PC-3 (cell line): ENCODE data around the gene MBD6. TPM values are rescaled to one million over a fixed set of nuclear protein-coding genes. Genes with fewer than 3 reads are reported as not detected.

Experiments
- ATAC-seq: fragments of 200-7000 bp; cut with Tn5 transposase; 2 replicates; pipeline ENCODE4 v1.9.1; 2020; ENCODE audit warnings: mild to moderate bottlenecking, moderate library complexity
- BruUV-seq: library from RNA; stranded (reverse); fragments of 400-500 nt; replicated peaks from 2 replicates; lab custom pipeline; 2021; lab: Mats Ljungman, UMichigan
- CTCF ChIA-PET: fragments of 300-600 bp; sonication (Branson Sonifier 250); formaldehyde crosslinking; loops from one replicate; lab custom pipeline; 2022; ENCODE audit warnings: antibody characterized with exemption; lab: Charles Lee
- POLR2A ChIA-PET: fragments of 300-600 bp; sonication (Branson Sonifier 250); formaldehyde crosslinking; loops from one replicate; lab custom pipeline; 2022; ENCODE audit warnings: antibody characterized with exemption; ENCODE audit not compliant: unreplicated experiment; lab: Charles Lee
- DNase-seq: peaks from one replicate; pipeline ENCODE4 v3.0.0-alpha.2; 2015
- H2AFZ ChIP-seq: fragments of 300-600 bp; sonication (generic); 2 replicates; pipeline ENCODE4 v1.6.0; 2016; ENCODE audit warnings: antibody characterized with exemption, low read length
- H3F3A ChIP-seq: fragments of 300-600 bp; sonication (generic); one replicate; pipeline ENCODE4 v1.6.0; 2017; ENCODE audit warnings: antibody characterized with exemption, low read length, control low read depth, mild to moderate bottlenecking; ENCODE audit not compliant: unreplicated experiment
- H3K27ac ChIP-seq: fragments of 300-600 bp; sonication (generic); 2 replicates; pipeline ENCODE4 v1.5.1; 2016; ENCODE audit warnings: mild to moderate bottlenecking, low read length
- H3K27me3 ChIP-seq: fragments of 300-600 bp; sonication (generic); 2 replicates; pipeline ENCODE4 v1.6.1; 2016; ENCODE audit warnings: low read length, mixed read lengths
- H3K36me3 ChIP-seq: fragments of 300-600 bp; sonication (generic); 2 replicates; pipeline ENCODE4 v1.6.1; 2016; ENCODE audit warnings: low read depth, mixed run types, low read length, mixed read lengths
- H3K4me1 ChIP-seq: fragments of 300-600 bp; sonication (generic); 2 replicates; pipeline ENCODE4 v1.5.1; 2016; ENCODE audit warnings: low read length; ENCODE audit not compliant: insufficient read depth
- H3K4me2 ChIP-seq: fragments of 300-600 bp; sonication (generic); 2 replicates; pipeline ENCODE4 v1.6.0; 2016; ENCODE audit warnings: low read length
- H3K4me3 ChIP-seq: fragments of 300-600 bp; sonication (generic); 2 replicates; pipeline ENCODE4 v1.5.1; 2016; ENCODE audit warnings: mild to moderate bottlenecking, low read length, mixed read lengths
- H3K79me2 ChIP-seq: fragments of 300-600 bp; sonication (generic); 2 replicates; pipeline ENCODE4 v1.6.1; 2017; ENCODE audit warnings: low read length, mixed read lengths
- H3K9ac ChIP-seq: fragments of 300-600 bp; sonication (generic); 2 replicates; pipeline ENCODE4 v1.6.0; 2016; ENCODE audit warnings: mild to moderate bottlenecking, low read length
- H3K9me2 ChIP-seq: fragments of 300-600 bp; sonication (generic); replicated peaks from 2 replicates; pipeline ENCODE4 v1.6.1; 2016; ENCODE audit warnings: mixed run types, low read length, mixed read lengths
- H3K9me3 ChIP-seq: fragments of 300-600 bp; sonication (generic); 2 replicates; pipeline ENCODE4 v1.6.1; 2016; ENCODE audit warnings: low read length, mixed read lengths
- H4K20me1 ChIP-seq: fragments of 300-600 bp; sonication (generic); 2 replicates; pipeline ENCODE4 v1.6.1; 2016; ENCODE audit warnings: low read length, mixed read lengths
- CTCF ChIP-seq: fragments of 300-600 bp; sonication (generic); conservative IDR thresholded peaks from 2 replicates; pipeline ENCODE4 v1.5.1; 2017; ENCODE audit warnings: antibody characterized with exemption, low read depth, mild to moderate bottlenecking, low read length
- EZH2 ChIP-seq: fragments of 300-600 bp; sonication (generic); IDR thresholded peaks from one replicate; pipeline ENCODE4 v1.6.1; 2017; ENCODE audit warnings: antibody characterized with exemption, mild to moderate bottlenecking, low read length; ENCODE audit not compliant: unreplicated experiment
- EZH2phosphoT487 ChIP-seq: fragments of 300-600 bp; sonication (generic); IDR thresholded peaks from 2 replicates; pipeline ENCODE4 v1.6.1; 2018; ENCODE audit warnings: mild to moderate bottlenecking, antibody characterized with exemption, low read length, borderline replicate concordance
- intact Hi-C: fragments of 100-400 bp; cut with micrococcal nuclease; formaldehyde crosslinking; loops from 2 replicates; pipeline ENCODE4 v1.9.0; 2023
- total RNA-seq: library from RNA; depleted of rRNA; stranded (reverse); fragments of >200 nt; gene quantifications from 2 replicates; pipeline ENCODE4 v1.2.3, GENCODE V29; 2014

The MBD6 gene
- total RNA-seq, 1 experiment from 2014 or later, result 13.2 TPM

GRCh38 chr12:57546438-57547287, 24.0 kb downstream of the MBD6 start, which contains the start of gene DCTN2:
Gene DCTN2, minus strand, starts transcription at chr12:57547192. Its CDS starts 129 bp downstream, at chr12:57547063.
- CTCF ChIA-PET, result interaction anchor here (1.0 kb wide), 1 partner anchor 37 kb away, joined by 4 read pairs; no protein-coding TSS in a partner anchor
- TSS peak; percentile 88 for BruUV-seq
- POLR2A ChIA-PET, result interaction anchor here (0.6 kb wide), 1 partner anchor 777 kb away, joined by 5 read pairs; no protein-coding TSS in a partner anchor

GRCh38 chr12:57547288-57548012, 24.8 kb downstream of the MBD6 start:
- no peaks in the 10 kb centered on the region for H3K9me3 ChIP-seq
- ChIA-PET POLR2A (interaction anchor here (0.5 to 0.6 kb wide), 3 partner anchors 24 to 777 kb away, joined by 3 to 5 read pairs (median 4); no protein-coding TSS in a partner anchor), CTCF (interaction anchor here (0.5 to 1.0 kb wide), 2 partner anchors 36 to 45 kb away, joined by 4 to 5 read pairs; no protein-coding TSS in a partner anchor)
- no peak for ATAC-seq
- no peak for DNase-seq
- H3F3A ChIP-seq, result no peaks in the 10 kb centered on the region
- intact Hi-C loops, result loop anchor here (2.0 kb wide), 1 partner anchor 35 kb away; no protein-coding TSS in a partner anchor
- no peak overlapping the region for H3K27ac ChIP-seq
- no peaks in the 10 kb centered on the region for H3K36me3 ChIP-seq
- H3K4me1 ChIP-seq, result peaks cover 15% of the 10 kb centered on the region
- peaks cover 26% of the 10 kb centered on the region for H3K79me2 ChIP-seq
- H3K4me3 ChIP-seq, result peak overlapping the region; percentile 89
- H4K20me1 ChIP-seq, result no peaks in the 10 kb centered on the region
- TF ChIP-seq CTCF, result no peak
- no peak for TF ChIP-seq EZH2
- no peak for TF ChIP-seq EZH2phosphoT487
- TSS peak; percentile 34 for BruUV-seq
- peak overlapping the region; percentile 90 for H3K4me2 ChIP-seq
- H3K9ac ChIP-seq, result peak overlapping the region; percentile 99; the same call in 1 of the 2 replicates
- H3K27me3 ChIP-seq, result no peaks in the 10 kb centered on the region
- H3K9me2 ChIP-seq, result no peaks in the 10 kb centered on the region
- H2AFZ ChIP-seq, result peak overlapping the region; percentile 86

More at GRCh38 chr12:57546438-57547287, 24.0 kb downstream of the MBD6 start, which contains the start of gene DCTN2:
- H3K36me3 ChIP-seq, result peaks cover 2% of the 10 kb centered on the region; the same call in 1 of the 2 replicates
- H3F3A ChIP-seq, result no peaks in the 10 kb centered on the region
- H3K79me2 ChIP-seq, result peaks cover 26% of the 10 kb centered on the region
- no peaks in the 10 kb centered on the region for H3K9me3 ChIP-seq
- no peaks in the 10 kb centered on the region for H3K9me2 ChIP-seq
- peak within 1 kb of the TSS; percentile 86 for H2AFZ ChIP-seq
- H3K4me1 ChIP-seq, result peaks cover 15% of the 10 kb centered on the region
- H3K27ac ChIP-seq, result peak within 1 kb of the TSS; percentile 49
- H3K4me2 ChIP-seq, result peak within 1 kb of the TSS; percentile 90
- H3K27me3 ChIP-seq, result no peaks in the 10 kb centered on the region
- intact Hi-C loops, result loop anchor here (2.0 kb wide), 1 partner anchor 36 kb away; no protein-coding TSS in a partner anchor
- no peaks in the 10 kb centered on the region for H4K20me1 ChIP-seq
- H3K4me3 ChIP-seq, result peak within 1 kb of the TSS; percentile 89
- no peak for TF ChIP-seq EZH2phosphoT487
- TF ChIP-seq CTCF, result no peak
- TF ChIP-seq EZH2, result no peak
- H3K9ac ChIP-seq, result peak within 1 kb of the TSS; percentile 99
- ATAC-seq (peak; percentile 98), DNase-seq (peak; percentile 96)
